PFSK-1 (cell line): ENCODE measurements around the gene IL15.

Source experiments
- FOXP2 ChIP-seq: optimal IDR thresholded peaks from 2 replicates; pipeline ENCODE3; 2011; ENCODE audit warnings: borderline replicate concordance, control low read depth, inconsistent platforms; ENCODE audit not compliant: insufficient read depth; ENCODE audit errors: extremely low read length, extremely low read depth
- POLR2AphosphoS5 ChIP-seq: IDR thresholded peaks from 2 replicates; pipeline ENCODE4 v1.6.1; 2012; ENCODE audit warnings: low read depth, mild to moderate bottlenecking, control low read depth, low read length, moderate library complexity
- SIN3A ChIP-seq: IDR thresholded peaks from 2 replicates; pipeline ENCODE4 v1.6.1; 2012; ENCODE audit warnings: mild to moderate bottlenecking, low read length, moderate library complexity, borderline replicate concordance; ENCODE audit not compliant: insufficient read depth
- TAF1 ChIP-seq: IDR thresholded peaks from 2 replicates; pipeline ENCODE4 v1.6.1; 2012; ENCODE audit warnings: low read length, control low read depth, borderline replicate concordance; ENCODE audit not compliant: insufficient read depth
- TF ChIP-seq, protein P1 (sequence below), 2 experiments: IDR thresholded peaks; 2 replicates each; pipeline versions ENCODE4 v1.6.1 to v1.8.0; 2011 to 2012; ENCODE audit warnings: low read depth in 2 of 2, low read length in 2 of 2, control low read depth in 1 of 2, inconsistent platforms in 1 of 2, mild to moderate bottlenecking in 1 of 2, moderate library complexity in 1 of 2; ENCODE audit not compliant: insufficient read depth in 1 of 2

Gene IL15

GRCh38 chr4:141640696-141641095 lies 4.3 kb downstream of the IL15 start:
- no peak for TF ChIP-seq POLR2AphosphoS5
- no peak for TF ChIP-seq SIN3A
- TF ChIP-seq TAF1 = no peak
- no peak for TF ChIP-seq FOXP2
- TF ChIP-seq, protein P1, sequence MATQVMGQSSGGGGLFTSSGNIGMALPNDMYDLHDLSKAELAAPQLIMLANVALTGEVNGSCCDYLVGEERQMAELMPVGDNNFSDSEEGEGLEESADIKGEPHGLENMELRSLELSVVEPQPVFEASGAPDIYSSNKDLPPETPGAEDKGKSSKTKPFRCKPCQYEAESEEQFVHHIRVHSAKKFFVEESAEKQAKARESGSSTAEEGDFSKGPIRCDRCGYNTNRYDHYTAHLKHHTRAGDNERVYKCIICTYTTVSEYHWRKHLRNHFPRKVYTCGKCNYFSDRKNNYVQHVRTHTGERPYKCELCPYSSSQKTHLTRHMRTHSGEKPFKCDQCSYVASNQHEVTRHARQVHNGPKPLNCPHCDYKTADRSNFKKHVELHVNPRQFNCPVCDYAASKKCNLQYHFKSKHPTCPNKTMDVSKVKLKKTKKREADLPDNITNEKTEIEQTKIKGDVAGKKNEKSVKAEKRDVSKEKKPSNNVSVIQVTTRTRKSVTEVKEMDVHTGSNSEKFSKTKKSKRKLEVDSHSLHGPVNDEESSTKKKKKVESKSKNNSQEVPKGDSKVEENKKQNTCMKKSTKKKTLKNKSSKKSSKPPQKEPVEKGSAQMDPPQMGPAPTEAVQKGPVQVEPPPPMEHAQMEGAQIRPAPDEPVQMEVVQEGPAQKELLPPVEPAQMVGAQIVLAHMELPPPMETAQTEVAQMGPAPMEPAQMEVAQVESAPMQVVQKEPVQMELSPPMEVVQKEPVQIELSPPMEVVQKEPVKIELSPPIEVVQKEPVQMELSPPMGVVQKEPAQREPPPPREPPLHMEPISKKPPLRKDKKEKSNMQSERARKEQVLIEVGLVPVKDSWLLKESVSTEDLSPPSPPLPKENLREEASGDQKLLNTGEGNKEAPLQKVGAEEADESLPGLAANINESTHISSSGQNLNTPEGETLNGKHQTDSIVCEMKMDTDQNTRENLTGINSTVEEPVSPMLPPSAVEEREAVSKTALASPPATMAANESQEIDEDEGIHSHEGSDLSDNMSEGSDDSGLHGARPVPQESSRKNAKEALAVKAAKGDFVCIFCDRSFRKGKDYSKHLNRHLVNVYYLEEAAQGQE (IDR thresholded peaks at IDR 0.05; ENCODE audit: insufficient read depth in 1 of 2, low read depth in 2 of 2, low read length in 2 of 2) = no peak

GRCh38 chr4:141642063-141642462 lies 5.7 kb downstream of the IL15 start:
- TF ChIP-seq TAF1 (no peak), FOXP2 (no peak), SIN3A (no peak)
- TF ChIP-seq, protein P1 (IDR thresholded peaks at IDR 0.05; ENCODE audit: insufficient read depth in 1 of 2, low read depth in 2 of 2, low read length in 2 of 2) = no peak

DNA sequence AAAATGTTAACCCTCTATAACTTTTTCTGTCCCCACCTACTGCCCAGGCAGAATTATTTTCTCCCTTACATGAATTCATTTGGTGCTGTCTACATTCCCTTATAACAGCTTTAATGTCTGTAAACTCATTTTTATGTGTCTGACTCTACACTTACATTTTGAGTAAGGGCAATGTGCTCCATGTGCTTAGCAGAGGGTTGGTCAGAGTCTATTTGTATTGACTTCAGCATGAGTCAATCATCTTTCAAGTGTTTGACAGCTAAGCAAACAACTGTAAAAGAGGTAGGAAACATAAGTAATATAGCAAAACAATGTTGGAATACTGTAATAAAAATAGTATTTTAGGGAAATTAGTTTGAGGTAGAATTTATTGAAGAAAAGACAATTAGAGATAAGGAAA lies 6.3 kb downstream of the IL15 start:
- TF ChIP-seq TAF1 = no peak
- TF ChIP-seq, protein P1 (IDR thresholded peaks at IDR 0.05; ENCODE audit: insufficient read depth in 1 of 2, low read depth in 2 of 2, low read length in 2 of 2) = no peak
- TF ChIP-seq POLR2AphosphoS5 = no peak
- no peak for TF ChIP-seq FOXP2
- TF ChIP-seq SIN3A = no peak

DNA sequence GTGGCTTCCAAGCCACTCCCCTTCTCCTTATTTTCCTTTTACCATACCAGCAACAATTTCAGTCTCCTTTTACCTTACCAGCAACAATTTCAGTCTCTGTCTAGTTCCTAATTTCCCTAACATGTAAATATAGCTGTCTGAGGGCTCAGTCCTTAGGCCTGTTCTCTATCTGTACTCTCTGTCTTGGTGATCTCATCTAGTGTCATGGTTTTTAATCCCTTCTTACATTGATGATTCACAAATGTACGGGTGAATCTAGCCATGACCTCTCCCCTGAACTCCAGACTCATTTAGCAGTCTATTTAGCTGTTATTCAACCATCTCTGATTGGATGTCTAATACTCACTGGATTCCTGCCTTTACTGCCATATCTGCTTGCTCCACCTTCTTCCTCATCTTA lies 7.2 kb downstream of the IL15 start:
- no peak for TF ChIP-seq TAF1
- no peak for TF ChIP-seq FOXP2
- TF ChIP-seq SIN3A = no peak

- TF ChIP-seq, protein P1 (IDR thresholded peaks at IDR 0.05; ENCODE audit: insufficient read depth in 1 of 2, low read depth in 2 of 2, low read length in 2 of 2) = no peak
- TF ChIP-seq TAF1 (no peak), POLR2AphosphoS5 (no peak), FOXP2 (no peak), SIN3A (no peak)
Observed at GRCh38 chr4:141645611-141646340, 9.4 kb downstream of the IL15 start.
